Embryonic facial prominence (tissue), 1 donor: ENCODE data around the gene EXT2.
A peak's percentile ranks its signal among the peaks of the same experiment; 100 is the strongest.

ENCODE experiments used
- DNase-seq: peaks from one replicate; pipeline ENCODE4 v3.0.0-alpha.2; 2016; ENCODE audit errors: extremely low spot score

The EXT2 gene

DNA sequence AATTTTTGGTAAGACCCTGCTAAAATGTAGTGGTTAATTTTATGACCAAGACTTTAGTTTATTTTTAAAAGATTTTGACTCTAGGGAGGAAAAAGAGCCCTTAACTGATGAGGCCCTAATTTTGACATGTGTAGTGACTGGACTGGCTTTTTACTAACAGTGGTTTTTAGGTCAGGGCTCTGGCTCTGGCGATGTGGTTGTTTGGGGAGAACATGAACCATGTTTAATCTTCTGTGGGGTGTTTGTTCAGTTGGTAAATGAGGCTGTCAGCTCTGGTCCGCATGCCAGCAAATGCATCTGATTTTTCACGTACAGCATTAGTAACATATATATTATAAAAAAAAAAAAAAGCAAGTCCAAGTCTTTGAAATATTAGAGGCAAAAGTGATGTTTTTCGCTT lies 104.3 kb downstream of the EXT2 start:
- peak; percentile 9 for DNase-seq

DNA sequence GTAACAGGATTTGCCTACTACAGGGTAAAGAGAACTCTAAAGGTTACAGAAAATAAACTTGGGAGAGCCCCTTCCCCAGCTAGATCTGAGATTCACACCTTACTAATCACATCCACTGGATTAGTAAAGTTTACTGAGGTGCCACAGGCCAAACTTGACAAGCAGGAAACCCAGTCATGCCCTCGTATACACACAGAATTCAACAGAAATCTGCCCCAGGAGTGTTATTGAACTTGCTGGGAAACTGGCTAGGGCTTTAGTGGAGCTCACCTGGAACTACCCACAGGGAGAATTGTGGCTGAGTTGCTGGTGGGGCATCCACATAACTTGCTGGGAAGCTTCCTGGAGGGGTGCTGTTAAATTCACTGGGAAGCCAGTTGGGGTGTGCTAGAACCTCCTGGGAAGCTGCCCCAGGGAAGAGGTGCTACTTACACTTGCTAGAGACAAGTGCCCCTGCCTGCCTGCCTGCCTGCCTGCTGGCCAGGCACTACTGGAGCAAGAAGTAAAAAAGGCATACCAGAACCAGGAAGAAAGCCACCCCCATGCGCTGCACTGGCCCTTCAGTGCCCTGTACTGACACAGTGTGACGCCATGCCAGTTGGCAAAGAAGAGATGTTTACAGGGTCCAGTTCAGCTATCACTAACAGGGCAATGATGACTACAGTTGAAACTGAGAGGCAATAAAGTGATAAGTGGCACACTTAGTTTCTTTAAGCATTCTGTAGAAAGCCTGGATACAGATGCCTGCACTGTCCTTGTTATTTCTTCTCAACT lies 108.0 kb downstream of the EXT2 start:
- DNase-seq, result no peak

- DNase-seq, result no peak
These were observed 109.9 kb downstream of the EXT2 start for GRCh38 chr11:44205352-44205751.

DNA sequence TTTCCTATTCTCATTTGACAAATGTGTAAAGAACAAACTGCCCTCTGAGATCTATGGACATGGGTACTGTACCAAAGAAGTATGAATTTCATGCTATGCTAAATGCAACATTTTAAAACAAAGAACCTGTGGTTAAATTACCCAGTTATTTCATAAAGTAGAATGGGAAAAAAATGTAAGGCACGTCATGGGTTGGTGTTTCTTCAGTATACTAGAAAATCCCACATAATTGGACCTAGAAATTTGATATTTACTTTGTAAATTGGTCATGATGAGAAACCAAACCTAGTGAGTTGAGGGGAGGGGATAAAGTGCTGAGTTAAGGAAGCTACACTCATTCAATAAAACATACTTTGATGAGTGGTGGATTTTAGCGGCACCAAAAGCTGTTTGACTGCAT lies 110.4 kb downstream of the EXT2 start:
- no peak for DNase-seq

DNA sequence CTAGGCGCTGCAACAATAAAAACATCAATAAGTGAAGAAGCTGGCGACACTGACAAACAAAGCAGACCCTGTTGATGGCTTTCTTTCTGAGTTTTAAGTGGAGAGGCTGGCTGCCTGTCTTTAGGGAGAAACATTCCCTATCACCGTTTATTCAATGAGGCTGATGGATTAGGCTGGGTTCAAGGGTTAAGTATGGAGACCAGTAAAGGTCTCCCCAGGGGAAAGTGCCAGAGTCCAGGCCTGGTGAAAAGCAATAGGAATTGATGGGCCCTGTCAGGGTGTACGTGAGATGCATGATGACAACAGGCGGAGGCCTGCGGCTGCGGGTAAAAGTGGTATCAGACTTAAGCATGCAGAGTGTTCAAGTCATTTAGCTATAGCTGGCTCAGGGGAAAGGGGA lies 111.8 kb downstream of the EXT2 start:
- DNase-seq, result no peak

DNA sequence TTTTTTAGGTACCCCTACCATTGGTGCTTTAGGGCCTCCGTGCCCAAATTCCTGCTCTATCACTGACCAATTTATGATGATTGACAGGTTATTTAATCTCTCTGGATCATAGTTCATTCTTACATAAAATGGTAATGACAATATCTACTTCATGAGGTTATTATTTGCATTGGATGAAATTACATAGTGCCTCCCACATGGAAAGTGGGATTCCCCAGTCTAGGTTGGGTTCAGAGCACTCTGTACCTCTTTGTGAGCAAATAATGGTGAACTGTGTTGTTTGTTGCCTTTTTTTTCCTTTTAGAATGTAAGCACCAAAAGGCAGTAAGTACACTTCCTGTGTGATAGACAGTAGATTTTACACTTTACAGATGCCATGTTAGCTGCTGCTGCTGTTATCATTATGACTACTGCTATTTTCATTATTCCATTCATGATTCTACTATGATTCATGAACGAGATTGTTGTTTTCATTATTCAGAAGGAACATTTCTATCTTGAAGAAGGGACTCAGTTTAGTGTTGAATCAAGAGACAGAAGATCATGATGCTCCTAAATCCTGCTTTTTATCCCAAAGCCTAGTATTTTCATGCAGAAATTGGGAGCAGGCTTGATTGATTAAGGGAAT lies 113.6 kb downstream of the EXT2 start:
- no peak for DNase-seq

DNA sequence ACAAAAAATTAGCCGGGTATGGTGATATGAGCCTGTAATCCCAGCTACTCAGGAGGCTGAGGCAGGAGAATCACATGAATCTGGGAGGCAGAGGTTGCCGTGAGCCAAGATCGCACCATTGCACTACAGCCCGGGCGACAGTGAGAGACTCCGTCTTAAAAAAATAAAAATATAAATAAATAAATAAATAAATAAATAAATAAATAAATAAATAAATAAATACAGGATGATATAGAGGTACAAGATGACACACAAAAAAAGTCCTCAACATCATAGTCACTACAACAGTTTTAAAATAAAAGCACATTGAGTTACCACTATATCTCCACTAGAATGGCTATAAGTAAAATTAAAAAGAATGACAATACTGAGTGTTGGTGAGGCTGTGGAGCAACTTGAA lies 116.7 kb downstream of the EXT2 start:
- DNase-seq, result no peak

DNA sequence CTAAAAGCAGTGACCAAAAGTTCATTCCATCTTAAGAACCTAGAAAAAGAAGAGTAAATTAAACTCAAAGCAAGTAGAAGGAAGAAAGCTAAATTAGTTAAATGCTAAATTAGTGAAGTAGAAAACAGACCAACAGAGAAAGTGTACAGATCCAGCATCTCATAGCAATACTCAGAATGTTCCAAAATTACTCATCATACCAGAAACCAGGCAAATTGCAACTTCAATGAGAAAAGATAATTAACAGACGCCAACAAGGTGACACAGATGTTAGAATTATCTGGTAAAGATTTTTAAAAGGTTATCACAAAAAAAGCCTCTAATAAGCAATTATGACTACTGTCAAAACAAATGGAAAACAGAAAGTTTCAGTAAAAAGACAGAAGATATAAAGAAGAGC lies 117.7 kb downstream of the EXT2 start:
- DNase-seq, result no peak

DNA sequence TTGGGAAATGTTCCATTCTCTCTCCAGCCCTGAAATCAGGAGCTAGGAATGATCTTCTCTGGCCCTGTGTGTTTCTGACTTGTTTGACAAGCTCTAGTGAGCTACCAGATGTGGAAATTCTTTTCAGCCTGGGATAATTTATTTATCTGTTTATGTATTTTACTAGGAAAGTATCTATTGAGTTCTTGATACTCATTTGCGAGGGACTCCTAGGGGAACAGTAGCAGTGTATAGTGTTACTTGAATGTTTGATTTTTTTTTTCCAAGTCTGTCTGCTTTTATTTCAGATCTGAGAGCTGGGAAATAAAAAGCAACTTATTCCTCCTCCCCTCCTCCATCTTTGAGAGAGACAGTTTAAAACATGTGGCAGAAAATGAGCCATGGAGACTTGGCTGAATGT lies 122.0 kb downstream of the EXT2 start:
- no peak for DNase-seq

GRCh38 chr11:44219830-44220796 lies 124.6 kb downstream of the EXT2 start:
- no peak for DNase-seq

GRCh38 chr11:44221456-44221855 lies 126.0 kb downstream of the EXT2 start:
- DNase-seq, result no peak

DNA sequence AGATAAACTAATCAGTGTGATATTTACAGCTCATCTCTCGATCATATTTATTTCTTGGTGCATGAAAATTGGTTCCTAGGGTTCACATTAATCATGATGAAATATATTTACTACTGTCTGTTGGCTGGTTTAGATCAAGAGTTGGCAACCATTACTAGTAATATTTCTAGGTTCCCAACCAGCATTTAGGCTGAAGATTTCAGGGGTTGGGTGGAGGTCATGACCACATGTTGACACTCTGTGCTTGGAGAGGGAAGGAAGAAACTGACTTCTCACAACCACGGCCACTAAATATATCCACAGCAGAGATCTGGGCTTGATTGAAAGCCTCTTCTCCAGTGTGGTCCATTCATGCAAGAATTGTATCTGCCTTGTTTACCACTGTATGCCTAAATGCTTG lies 126.5 kb downstream of the EXT2 start:
- DNase-seq, result no peak

- no peak for DNase-seq
These were observed 127.8 kb downstream of the EXT2 start for GRCh38 chr11:44223238-44223637.

DNA sequence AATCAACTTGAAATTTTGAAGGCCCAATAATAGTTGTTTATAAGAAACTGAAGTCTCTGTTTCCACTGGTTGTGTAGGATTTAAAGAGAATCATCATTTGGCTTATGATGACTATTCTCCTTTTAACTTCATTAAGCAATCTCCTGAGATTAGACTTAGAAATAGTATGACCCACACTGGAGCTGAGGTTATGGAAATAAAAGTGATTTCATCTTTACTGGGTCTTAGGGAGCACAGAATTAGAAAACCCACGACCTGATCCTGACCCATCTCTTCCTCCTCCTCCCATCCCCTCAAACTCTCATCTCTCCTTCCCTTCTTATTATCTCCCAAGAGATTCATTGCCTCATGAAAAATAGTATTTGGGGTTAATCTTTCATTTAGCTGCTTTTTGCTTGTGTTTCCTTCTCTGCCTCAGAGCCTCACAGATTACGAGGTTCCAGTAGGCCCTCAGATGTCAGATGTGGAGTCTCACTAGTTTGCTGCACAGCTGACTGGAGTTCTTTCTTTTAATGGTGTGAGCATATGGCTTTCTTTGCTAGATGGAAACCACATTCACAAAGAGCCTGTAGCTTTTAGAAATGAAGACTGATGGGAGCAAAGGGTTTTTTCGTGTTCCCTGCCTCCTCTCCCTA lies 129.5 kb downstream of the EXT2 start:
- no peak for DNase-seq

DNA sequence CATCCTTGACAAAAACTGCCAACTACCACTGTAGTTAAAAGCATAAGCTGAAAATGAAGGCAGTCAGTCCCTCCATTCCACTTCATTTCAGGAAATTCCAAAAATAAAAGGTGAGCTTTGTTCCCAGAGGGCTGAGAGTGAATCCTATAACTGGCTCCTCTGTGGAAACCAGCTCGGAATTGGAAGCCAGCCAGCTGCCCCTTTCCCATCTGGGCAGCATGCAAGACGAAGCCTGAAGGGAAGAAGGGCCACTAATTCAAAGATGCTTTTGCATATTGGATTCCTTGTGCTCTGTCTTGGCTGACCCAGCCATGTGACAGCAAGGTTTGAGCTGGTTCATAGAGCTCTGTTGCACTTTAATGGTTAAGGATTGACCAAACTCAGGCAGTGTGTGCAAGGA lies 131.0 kb downstream of the EXT2 start:
- DNase-seq, result no peak

DNA sequence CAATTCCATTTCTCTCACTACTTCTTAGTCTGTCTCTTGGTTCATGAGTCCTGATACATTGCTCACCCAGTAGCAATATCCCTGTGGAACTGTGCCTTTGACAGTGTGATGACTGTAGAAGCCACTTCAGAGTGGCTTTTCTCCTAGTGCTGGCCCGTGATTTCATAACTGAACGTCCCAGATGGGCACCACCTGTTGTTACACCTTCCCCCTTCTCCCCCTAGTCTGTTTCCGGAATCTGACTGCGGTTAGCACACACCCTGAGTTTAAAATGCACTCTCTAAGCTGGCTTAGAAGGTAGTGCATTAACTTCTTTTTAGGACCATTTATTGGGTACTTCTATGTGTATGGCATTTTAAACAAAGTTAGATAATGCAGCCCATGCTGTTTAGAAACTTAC lies 131.5 kb downstream of the EXT2 start:
- no peak for DNase-seq

DNA sequence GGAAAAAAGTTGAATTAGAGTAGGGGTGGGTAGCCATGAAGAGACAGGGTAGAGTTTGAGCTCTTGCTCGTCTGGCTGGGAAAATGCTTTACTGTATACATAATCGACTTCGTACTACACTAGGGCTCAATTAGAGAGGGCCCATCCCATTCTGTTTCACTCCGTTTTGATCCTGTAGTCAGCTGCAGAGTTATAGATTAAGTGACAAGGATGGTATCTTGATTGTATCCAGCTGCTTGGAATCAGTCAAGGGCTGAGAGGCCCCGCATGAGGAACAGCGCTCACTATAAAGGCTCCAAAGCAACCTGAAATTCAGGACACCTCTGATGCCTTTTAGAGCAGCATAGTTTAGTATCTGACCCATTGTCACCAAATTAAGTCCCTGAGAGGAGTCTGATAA lies 132.9 kb downstream of the EXT2 start:
- DNase-seq, result no peak

DNA sequence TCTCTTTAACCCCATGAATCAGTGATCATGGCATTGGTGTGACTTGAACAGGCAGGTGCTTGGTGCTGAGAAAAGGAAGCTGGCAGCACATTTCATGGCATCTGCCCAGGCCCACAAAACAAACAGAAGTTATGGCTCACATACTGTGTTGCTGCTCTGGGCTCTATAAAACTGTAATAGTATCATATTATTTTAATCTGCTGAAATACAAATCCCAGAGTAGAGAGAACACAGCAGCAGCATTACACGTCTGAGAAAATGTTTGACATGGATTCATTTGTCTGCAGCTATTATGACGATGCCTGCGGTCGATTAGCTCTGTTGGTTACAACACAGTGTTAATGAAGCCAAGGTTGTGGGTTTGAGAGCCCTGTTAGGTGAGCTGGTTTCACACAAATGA lies 133.6 kb downstream of the EXT2 start:
- no peak for DNase-seq

GRCh38 chr11:44229624-44230023 lies 134.1 kb downstream of the EXT2 start:
- DNase-seq, result no peak

DNA sequence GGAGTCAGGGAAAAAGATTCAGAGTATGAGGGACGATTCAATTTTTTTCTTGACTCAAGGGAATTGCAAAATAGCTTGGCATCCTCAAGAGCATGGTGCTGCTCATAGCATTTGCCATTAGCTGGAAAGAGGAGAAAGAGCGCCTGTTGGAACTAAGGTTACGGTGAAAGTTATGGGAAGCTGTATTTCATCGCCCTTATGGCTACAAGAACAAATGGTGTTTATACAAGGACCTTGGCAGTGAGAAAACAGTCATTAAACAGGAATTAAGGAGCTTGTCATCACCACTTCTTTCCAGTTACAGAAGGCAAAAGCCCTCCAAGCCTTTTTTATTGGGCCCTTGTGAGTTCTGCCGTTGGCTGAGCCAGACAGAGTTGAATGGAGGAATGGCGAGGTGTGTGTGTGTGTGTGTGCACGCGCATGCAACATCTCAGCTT lies 140.3 kb downstream of the EXT2 start:
- no peak for DNase-seq

GRCh38 chr11:44236296-44236695 lies 140.8 kb downstream of the EXT2 start:
- DNase-seq, result no peak

DNA sequence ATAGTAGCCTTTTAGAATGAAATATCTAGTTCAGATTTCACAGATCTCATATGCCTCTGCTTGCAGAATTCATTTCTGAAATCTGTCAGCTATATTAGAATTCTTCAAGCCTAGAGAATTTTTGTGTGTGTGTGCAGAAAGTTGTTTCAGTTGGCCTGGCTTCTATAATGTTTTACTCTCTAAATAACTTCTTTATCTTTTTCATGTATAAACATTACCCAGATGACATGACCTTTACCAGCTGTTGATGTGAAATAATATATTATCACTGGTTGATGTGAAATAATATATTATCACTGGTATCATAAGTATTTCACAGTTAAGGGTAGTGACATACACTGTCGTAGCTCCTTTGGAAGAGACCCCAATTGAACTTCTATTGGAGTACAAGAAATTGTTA lies 141.7 kb downstream of the EXT2 start:
- DNase-seq, result no peak
